Epidermal melanocyte (primary cell): ENCODE measurements around the gene COG3.

Experiments used
- DNase-seq: peaks from one replicate; pipeline ENCODE4 v3.0.0; 2011; ENCODE audit warnings: low spot score; ENCODE audit not compliant: insufficient read length

COG3 gene

DNA sequence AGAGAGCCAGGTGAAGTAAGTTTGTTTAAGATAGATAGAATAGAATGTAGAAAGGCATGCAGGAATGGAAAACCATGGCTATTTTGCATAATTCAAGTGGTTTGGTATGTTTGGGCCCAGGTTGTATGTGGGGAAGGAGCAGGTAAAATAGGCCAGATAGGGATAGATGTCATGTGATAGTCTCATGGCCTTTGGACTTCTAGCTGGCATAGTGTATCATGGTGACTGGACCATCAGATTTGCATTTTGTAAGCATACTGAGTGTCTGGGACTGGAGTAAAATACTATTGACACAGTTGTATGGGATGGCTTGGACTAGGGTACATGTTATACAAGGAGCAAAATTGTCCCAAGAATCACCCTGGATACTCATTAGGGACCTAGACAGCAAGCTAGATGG, 38.9 kb downstream of the COG3 start:
- DNase-seq, result no peak

DNA sequence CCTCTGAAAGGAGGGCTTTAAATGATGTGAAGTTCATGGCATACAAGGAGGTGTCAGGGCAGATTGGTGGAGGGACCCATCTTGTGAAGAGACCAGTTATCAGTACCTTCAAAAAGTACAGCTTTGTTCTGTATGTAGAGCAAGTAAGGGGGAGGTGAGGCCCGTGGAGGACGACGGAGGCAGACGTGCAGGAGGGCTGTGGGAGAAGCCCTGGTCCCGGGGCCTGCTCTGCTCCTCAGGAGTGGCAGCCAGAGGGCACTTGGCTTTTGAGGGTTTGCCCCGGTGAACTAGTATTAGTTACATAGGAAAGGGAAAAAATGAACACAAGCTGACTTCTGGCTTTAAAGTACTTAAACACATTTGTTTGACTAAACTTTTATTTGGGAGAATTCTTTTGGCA, 42.1 kb downstream of the COG3 start:
- no peak for DNase-seq

DNA sequence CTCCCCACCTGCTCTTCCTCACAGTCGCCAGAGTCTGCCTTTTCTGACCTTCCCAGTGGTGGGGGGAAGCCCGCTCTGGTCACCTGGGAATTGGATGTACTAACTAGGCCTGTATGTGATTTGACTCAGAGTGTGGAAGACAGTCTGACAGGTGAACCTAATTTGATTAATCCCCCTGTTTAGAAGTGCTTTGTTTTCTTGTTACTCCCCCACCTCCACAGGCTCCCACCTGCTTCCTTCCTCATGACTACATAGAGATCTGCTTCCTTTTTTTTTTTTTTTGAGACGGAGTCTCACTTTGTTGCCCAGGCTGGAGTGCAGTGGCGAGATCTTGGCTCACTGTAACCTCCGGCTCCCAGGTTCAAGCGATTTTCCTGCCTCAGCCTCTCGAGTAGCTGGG, 44.0 kb downstream of the COG3 start:
- no peak for DNase-seq

DNA sequence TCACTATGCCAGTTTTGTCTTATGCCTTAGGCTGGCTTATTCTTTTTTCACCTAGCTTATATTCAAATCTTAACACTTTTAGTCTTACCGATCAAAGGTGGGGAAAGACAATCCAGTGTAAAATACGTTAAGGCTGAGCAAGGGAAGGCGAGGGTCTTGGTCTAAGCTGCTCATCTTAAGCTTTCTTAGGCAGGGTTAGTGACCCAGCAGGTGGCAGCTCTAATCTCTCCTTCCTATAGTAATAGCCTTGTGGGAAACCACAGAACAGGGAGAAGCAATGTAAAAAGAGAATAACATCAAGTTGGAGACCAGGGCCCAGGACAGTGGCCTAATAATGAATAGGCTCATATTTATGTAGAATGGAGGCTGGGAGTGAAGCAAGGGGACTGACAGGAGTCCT, 45.9 kb downstream of the COG3 start:
- no peak for DNase-seq

DNA sequence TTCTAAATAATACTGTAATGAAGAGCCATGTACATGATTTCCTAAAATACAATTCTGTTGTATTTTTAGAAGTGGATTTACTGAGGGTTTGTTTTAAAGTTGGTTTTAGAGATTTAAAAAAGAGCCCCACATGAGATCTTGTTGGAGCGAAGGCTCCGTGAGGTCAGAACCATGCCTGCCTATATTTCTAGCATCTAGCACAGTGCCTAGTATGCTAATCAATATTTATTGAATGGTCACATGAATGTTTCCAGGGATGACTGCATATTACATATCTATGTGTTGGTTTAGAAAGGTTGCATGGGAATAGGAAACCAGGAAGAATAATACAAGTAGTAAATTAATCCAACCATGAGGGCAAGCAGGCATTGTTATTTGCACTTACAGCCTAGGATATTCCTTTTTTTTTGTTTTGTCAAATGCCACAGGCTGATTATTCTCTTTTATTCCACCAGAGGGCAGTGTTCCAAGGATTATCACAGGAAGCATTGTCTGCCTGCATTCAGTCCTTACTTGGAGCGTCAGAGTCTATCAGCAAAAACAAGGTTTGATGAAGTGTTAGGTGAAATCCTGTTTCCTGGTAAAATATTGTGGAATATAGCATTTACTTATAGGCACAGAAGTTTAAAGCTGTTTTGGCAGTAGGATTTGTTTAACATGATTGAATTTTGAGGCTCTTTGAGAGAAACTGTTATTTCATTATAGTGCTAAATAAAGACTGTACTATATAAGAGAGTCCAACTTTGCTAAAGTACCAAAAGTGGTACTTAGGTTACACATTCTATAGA, 46.8 kb downstream of the COG3 start:
- peak; percentile 51 for DNase-seq

DNA sequence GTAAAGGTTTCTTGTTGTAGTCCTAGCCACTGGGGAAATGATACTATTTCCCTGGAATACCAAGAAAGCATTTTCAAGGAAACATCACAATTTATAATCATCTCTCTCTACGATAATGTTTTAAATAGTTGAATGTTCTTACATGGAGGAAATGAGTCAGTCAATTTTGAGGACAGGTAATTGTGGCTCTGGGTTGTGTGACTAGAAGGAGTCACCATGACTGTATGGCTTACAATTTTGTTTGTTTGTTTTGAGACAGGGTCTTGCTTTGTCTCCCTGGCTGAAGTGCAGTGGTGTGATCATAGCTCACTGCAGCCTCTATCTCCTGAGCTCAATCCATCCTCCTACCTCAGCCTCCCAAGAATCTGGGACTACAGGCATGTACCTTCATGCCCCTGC, 47.4 kb downstream of the COG3 start:
- DNase-seq, result no peak

DNA sequence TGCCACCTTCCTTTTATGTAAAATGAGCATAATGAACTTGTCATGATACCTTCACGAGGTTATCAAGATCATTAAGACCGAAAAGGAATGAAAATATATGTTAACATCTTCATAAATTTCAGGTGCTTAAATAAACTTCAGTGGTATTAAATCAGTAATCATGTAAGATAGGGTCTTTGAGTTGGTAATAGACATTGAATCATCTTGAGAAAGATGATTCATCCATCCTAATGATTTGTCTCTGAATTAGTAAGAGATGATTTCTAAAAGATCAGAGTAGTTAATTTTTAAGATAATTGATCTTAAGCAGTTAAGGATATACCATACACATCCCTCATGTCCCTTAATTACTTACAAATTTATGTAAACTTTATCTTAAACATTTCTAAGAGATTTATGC, 52.0 kb downstream of the COG3 start:
- DNase-seq, result no peak

DNA sequence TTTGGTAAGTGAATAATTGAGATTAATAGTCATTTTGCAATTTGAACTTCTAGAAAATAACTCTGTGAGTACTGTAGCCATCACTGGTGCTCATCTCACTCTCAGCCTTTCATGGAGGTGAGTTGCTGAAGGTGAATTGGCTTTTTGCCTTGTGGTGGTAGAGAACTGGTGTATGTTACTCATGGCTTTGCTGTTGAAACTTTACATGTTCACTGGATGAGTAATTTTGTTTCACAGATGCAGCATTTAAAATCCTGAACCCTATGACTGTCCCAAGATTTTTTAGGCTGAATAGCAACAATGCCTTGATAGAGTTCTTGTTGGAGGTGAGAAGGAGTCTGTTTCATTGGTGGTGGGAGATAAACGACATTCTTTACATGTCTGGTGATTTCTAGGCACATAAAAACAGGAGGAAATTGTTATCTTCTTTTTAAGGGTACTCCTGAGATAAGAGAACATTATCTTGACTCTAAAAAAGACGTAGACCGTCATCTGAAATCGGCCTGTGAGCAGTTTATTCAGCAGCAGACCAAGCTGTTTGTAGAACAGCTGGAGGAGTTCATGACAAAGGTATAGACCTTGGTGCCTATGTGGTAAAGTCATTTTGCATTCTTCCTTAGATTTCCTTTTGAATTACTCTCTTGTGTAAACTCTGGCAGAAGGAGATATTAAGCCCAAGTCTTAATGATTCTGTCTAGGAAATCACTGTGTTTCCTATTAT, 53.9 kb downstream of the COG3 start:
- no peak for DNase-seq

DNA sequence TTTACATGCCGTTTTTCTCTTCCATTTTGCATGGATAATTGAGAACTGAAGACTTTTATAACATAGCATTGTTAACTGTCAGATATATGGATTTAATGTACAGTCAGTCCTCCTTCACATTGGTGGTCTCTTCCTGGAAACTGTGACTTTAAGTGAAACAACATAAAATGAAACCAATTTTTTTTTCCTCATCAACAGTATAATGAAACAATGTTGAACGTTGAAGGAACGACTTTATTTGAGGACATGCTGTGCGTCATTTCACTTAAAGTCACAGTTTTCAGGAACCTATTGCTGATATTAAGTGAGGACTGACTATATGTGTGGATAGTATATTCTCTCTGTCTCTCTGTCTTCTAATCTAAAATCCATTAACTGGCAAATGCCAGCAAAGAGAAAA, 54.8 kb downstream of the COG3 start:
- no peak for DNase-seq

DNA sequence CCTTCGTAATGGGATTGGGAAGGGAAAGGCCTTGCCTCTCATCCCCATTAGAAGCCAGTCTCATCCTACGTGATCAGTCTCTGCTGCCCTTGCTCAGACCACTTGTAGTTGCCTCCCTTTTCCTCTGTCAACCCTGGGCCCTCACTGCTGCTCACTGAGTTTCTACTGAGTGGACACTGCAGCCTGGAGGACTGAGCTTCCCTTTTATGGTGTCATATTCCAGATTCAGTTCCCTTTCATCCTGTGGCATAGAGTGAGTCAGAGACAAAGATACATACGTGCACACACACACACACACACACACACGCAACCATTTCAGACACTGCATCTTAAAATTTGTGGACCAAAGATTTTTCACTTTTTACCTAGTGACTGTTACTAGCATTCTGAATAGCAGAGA, 56.6 kb downstream of the COG3 start:
- DNase-seq, result no peak

DNA sequence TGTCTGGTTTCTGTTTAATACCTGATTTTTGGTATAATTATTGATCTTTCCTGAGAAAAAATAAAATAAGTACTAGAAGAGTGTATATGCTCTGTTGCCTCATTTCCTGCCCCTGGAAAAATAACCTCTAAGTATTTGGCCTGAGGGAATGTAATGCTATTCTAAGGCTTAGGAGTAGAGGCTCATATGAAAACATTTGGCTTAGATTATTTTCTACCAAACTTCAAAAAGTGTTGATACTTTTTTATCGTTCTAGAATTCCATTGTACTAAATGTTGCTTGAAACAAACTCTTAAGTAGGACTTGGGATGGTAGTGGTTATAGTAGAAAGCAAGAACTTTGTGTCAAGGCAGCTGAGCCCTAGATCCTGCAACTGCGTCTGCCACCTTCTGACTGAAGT, 57.8 kb downstream of the COG3 start:
- DNase-seq, result no peak

DNA sequence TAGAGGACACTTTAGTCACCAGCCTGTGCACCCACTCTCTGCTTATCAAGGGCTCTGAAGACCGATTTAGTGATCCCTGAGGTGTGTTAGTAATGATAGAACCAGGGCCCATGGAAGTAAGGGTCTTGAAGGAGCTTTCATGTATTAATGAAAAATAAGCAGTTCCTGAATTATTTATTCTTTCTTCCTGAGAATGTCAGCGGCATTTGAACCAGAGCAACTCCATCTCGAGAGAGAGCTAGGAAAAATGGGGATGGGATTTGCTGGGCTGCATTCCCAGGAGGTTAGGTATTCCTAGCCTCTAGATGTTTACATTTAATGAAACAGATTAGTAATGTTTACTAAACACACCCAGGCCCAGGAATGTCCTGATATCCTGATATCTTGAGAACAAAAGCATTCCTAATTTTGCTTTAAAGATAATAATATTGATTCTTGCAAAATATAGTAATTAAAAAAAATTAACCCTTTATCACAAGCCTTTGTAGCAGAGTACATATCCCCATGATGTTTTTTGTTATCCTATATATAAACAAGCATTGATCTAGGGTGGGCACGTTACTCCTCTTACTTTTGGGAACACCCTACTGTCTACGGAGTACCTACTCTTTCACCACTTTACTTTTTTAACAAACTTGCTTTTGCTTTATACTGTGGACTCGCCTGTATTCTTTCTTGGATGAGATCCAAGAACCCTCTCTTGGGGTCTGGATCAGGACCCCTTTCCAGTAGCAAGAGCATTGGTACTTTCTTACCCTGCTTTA, 63.1 kb downstream of the COG3 start:
- no peak for DNase-seq

DNA sequence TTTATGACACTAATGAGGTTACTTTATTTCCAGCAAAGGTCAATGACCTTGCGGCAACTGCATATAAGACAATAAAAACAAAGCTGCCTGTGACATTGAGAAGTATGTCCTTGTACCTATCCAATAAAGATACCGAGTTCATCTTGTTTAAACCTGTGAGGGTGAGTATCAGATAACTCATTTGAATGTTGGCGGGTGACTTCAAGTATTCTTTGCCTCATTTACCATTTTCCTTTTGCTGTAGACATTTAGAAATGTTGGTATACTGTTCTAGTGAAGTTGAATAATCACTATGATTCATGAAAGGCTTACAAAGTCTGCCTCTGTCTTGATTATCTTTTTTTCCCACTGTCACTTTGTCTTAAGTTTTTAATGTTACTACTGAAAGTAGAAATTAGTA, 65.0 kb downstream of the COG3 start:
- DNase-seq, result no peak

DNA sequence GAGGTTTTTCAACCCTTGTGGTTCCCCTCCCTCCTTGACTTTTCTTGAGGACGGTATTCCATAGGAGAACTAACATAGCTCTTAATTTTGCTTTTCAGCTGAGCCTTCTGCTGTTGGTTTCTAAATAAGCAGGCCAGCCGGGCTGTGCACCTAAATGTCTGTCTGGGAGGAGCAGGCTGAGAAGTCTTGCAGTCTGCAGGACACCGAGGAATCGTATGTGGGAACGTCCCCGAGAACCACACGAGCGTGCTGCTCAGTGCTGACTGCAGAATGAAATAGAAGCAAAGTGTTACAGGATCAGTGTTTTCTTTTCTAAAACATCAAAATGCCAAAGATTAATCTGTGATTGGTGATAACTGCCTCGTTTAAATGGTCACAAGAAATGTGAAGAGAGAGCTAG, 69.9 kb downstream of the COG3 start:
- no peak for DNase-seq

DNA sequence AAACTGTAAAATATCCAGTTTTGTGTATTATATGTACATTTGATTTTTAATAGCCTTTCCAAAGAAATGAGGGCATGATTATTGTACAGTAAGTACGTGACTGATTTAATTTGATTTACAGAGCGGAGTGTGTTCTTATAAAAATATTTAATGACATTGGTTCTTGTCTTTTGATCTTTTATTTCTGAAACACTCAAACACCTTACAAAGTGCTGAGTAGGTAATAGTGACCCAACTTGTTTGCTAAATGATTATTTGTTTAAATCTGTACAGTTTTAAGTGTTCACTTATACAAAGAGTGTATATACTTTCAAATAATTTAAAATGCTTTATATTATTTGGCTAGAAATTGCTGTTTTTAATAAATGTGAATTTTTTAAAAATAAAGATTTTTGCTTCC, 71.5 kb downstream of the COG3 start:
- DNase-seq, result no peak

DNA sequence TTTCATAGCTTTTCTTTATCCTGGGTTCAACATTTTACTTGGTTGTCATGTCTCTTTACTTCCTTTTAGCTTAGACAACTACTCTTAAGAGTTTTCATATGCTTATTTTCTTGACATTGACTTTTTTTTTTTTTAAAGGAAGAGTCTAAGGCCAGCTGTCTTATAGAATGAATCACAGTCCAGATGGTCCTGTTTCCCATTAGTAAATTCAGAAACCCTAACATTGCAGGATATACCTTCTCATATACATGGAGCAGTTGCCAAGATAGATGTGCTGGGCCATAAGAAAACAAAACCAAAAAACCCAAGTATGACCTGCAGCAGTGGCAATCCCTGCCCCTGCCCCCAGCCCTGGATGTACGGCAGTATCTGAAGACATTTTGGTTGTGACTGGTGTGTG, 72.8 kb downstream of the COG3 start:
- DNase-seq, result no peak

DNA sequence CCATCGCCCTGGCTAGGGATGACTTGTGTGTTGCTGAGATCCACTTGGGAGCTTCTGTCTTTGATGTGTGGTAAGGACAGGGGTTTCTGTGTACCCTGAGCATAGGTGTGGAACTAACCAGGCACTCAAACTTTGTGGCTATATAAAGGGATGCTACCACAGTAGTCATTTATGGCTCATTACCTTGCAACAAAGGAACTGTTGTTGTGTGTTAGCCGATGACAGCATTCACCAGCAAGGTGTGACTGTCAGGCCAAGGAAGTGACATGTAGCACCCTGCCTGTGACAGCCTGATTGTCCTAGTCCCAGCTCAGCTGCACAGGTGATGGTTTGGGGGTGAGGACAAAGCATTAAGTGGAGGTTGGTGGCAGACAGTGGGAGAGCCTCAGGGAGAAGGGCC, 73.6 kb downstream of the COG3 start:
- DNase-seq, result no peak

DNA sequence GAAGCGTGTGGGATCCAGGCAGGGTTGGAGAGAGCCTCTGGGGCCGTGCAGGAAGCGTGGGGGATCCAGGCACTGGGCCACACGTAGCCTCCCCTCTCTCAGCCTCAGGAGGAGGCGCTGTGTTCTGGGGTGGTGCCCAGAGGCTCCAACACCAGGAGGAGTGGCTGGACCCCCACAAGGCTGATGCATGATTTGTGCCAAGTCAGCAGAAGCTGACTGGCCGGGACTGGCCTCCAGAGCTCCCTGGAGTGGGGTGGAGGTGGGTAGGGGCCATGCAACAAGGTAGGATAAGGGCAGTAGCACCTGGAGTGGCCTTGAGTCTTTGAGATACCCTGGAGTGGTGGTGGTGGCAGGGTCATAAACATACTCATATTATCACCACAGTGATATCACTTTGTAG, 75.5 kb downstream of the COG3 start:
- no peak for DNase-seq

DNA sequence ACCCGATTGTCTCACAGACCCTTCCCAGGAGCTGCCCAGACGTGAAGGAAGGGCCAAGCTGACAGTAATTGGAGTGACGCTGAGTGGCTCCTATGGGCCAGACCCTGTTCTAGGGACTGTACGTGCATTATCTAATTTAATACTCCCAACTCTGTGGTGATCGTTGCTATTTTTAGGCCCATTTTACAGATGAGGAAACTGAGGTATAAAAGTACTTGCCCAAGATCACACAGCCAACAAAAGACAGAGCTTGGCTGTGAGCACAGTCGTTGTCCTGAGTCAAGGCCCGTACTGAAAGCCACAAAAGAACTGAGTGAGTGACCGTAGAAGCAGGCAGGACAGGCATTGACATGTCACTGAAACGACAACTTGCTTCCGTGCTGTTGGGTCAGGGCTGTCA, 76.1 kb downstream of the COG3 start:
- DNase-seq, result no peak

DNA sequence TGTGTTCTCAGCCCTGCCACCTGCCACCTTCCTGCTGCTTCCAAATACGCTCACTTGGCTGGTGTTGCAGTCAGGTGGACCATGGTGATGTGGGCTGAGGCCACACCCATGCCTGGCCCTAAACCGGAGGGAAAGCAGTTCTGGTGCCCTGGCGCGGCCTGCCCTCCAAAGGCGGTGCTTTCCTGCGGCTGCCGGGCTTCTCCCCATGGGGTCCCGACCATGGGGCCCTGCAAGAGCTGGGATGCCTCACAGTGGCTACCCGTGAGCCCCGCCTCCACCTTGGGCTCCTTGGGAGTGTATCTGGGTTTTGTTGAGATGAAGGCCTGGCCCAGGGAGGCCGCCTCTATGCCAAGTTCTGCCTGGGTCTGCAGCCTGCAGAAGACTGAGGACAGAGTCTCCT, 77.1 kb downstream of the COG3 start:
- DNase-seq, result no peak

DNA sequence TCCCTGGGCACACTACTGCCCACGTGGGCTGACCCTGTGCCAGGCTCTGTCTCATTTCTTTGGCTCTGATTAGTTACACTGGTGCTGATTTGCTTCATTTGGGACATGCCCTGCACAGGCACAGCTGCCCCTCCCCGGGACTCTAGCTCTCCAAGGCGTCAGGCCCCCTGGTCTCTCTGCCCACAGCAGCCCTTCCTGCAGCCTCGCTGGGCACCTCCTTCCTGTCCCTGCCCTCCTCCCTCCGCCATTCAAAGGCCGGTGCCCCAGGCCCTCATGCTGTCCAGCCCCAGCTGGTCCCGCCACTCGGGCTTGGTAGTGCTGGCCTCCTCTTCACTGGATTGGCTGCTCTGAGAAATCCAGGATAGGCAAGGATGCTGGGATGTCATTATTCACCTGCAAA, 77.7 kb downstream of the COG3 start:
- DNase-seq, result no peak

DNA sequence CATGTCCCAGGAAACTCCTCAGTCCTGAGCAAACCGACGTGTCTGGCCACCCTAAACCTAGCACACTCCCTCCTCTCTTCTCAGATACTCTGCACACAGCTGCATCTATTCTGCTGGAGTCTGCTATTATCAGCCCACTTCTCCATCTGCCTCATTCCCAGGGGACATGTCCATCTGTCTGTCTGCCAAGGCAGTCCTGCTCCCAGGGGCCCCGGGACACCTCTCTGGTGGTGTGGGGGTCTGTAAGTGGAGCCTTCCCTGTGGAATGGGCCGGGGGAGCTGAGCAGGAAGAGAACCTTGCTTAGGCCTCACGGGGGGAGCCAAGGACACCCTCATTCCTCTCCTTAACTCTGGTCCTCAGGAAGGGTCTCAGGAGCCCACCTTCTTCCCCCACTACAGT, 78.1 kb downstream of the COG3 start:
- no peak for DNase-seq

DNA sequence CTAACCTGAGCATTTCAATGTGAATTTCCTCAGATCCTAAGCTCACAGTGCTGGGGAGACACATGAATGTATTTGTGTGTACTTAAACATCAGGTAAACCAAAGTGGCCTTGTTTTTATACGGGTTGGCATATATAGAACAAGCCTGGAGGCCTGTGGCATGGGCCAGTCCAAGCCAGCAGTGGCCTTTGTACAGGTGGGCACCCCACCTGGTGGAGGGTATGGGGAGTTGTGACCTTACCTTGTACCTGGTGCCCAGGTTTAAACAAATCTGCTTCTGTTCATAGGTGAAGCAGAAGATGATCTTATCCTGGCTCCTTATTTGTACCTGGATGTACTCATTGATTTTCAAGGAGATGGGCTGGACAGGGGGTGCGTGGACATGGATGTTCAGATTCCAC, 79.8 kb downstream of the COG3 start:
- no peak for DNase-seq
